ENCODE results near the gene CAPN13. TPM values are rescaled to one million over a fixed set of nuclear protein-coding genes. Genes with fewer than 3 reads are reported as not detected.

The CAPN13 gene
- not detected for total RNA-seq

GRCh38 chr2:30807249-30807648 is at the start of gene CAPN13:
TSS of gene CAPN13 (minus strand) at chr2:30807446. CDS start at chr2:30787325, 20,121 bp downstream.
- ChIA-PET CTCF (interaction anchor here (0.8 kb wide), 1 partner anchor 363 kb away, joined by 3 read pairs; no protein-coding TSS in a partner anchor), POLR2A (no interaction called here)
- H3K27me3 Mint-ChIP-seq, result peaks cover 11% of the 10 kb centered on the region
- DNase-seq, result no peak
- no peak within 1 kb of the TSS for H3K4me3 Mint-ChIP-seq
- H3K27ac Mint-ChIP-seq, result no peak within 1 kb of the TSS
- intact Hi-C loops (cut with micrococcal nuclease), result no loop called here
- no peaks in the 10 kb centered on the region for H3K4me1 Mint-ChIP-seq (ENCODE audit: low read depth)
- no peaks in the 10 kb centered on the region for H3K9me3 Mint-ChIP-seq
- H3K36me3 Mint-ChIP-seq, result no peaks in the 10 kb centered on the region

- no peak for DNase-seq
- POLR2A ChIA-PET, result no interaction called here
- intact Hi-C loops (cut with micrococcal nuclease), result no loop called here
Observed at GRCh38 chr2:30847841-30848240, 40.6 kb upstream of the CAPN13 start.

GRCh38 chr2:30847329-30847728 is 40.1 kb upstream of the CAPN13 start:
- Mint-ChIP-seq H3K27me3 (peaks cover 21% of the 10 kb centered on the region), H3K4me1 (ENCODE audit: low read depth) (no peaks in the 10 kb centered on the region), H3K27ac (no peak overlapping the region), H3K36me3 (no peaks in the 10 kb centered on the region), H3K4me3 (no peak overlapping the region), H3K9me3 (peaks cover 3% of the 10 kb centered on the region)
- CTCF ChIA-PET, result no interaction called here
- POLR2A ChIA-PET, result no interaction called here
- intact Hi-C loops (cut with micrococcal nuclease), result no loop called here
- no peak for DNase-seq

More at GRCh38 chr2:30847841-30848240, 40.6 kb upstream of the CAPN13 start:
- H3K9me3 Mint-ChIP-seq, result peaks cover 3% of the 10 kb centered on the region
- no peaks in the 10 kb centered on the region for H3K36me3 Mint-ChIP-seq
- CTCF ChIA-PET, result interaction anchor here (0.5 kb wide), 1 partner anchor 683 kb away, joined by 3 read pairs; no protein-coding TSS in a partner anchor
- H3K4me3 Mint-ChIP-seq, result no peak overlapping the region
- H3K4me1 Mint-ChIP-seq (ENCODE audit: low read depth), result no peaks in the 10 kb centered on the region
- no peak overlapping the region for H3K27ac Mint-ChIP-seq
- H3K27me3 Mint-ChIP-seq, result peaks cover 21% of the 10 kb centered on the region

- Mint-ChIP-seq H3K27me3 (peaks cover 1% of the 10 kb centered on the region), H3K4me3 (no peak overlapping the region), H3K4me1 (ENCODE audit: low read depth) (no peaks in the 10 kb centered on the region), H3K36me3 (no peaks in the 10 kb centered on the region), H3K9me3 (peaks cover 11% of the 10 kb centered on the region), H3K27ac (no peak overlapping the region)
- ChIA-PET CTCF (interaction anchor here (1.0 to 2.4 kb wide), 3 partner anchors 23 to 117 kb away, joined by 3 to 6 read pairs (median 3); no protein-coding TSS in a partner anchor), POLR2A (no interaction called here)
- intact Hi-C loops (cut with micrococcal nuclease), result no loop called here
- DNase-seq, result no peak
Observed at GRCh38 chr2:30828586-30828985, 21.3 kb upstream of the CAPN13 start.

- DNase-seq, result no peak
- H3K4me1 Mint-ChIP-seq (ENCODE audit: low read depth), result no peaks in the 10 kb centered on the region
- no peak overlapping the region for H3K27ac Mint-ChIP-seq
- H3K36me3 Mint-ChIP-seq, result no peaks in the 10 kb centered on the region
- CTCF ChIA-PET, result interaction anchor here (1.1 to 2.4 kb wide), 3 partner anchors 35 to 343 kb away, joined by 3 to 6 read pairs (median 3); no protein-coding TSS in a partner anchor
- POLR2A ChIA-PET, result no interaction called here
- no peak overlapping the region for H3K4me3 Mint-ChIP-seq
- H3K9me3 Mint-ChIP-seq, result peaks cover 11% of the 10 kb centered on the region
- peaks cover 1% of the 10 kb centered on the region for H3K27me3 Mint-ChIP-seq
- intact Hi-C loops (cut with micrococcal nuclease), result no loop called here
Observed at GRCh38 chr2:30826916-30827315, 19.7 kb upstream of the CAPN13 start.

- Mint-ChIP-seq H3K4me1 (ENCODE audit: low read depth) (no peaks in the 10 kb centered on the region), H3K4me3 (no peak overlapping the region), H3K27ac (no peak overlapping the region), H3K36me3 (no peaks in the 10 kb centered on the region), H3K9me3 (peaks cover 11% of the 10 kb centered on the region), H3K27me3 (peaks cover 1% of the 10 kb centered on the region)
- CTCF ChIA-PET, result interaction anchor here (2.4 kb wide), 1 partner anchor 115 kb away, joined by 6 read pairs; no protein-coding TSS in a partner anchor
- intact Hi-C loops (cut with micrococcal nuclease), result no loop called here
- POLR2A ChIA-PET, result no interaction called here
- no peak for DNase-seq
Observed at GRCh38 chr2:30826481-30826880, 19.2 kb upstream of the CAPN13 start.

GRCh38 chr2:30823452-30823851 is 16.2 kb upstream of the CAPN13 start:
- H3K36me3 Mint-ChIP-seq, result no peaks in the 10 kb centered on the region
- H3K27ac Mint-ChIP-seq, result no peak overlapping the region
- H3K4me3 Mint-ChIP-seq, result no peak overlapping the region
- POLR2A ChIA-PET, result no interaction called here
- no peaks in the 10 kb centered on the region for H3K4me1 Mint-ChIP-seq (ENCODE audit: low read depth)
- no peaks in the 10 kb centered on the region for H3K9me3 Mint-ChIP-seq
- CTCF ChIA-PET, result no interaction called here
- DNase-seq, result no peak
- H3K27me3 Mint-ChIP-seq, result peaks cover 1% of the 10 kb centered on the region
- intact Hi-C loops (cut with micrococcal nuclease), result no loop called here

- CTCF ChIA-PET, result no interaction called here
- Mint-ChIP-seq H3K9me3 (no peaks in the 10 kb centered on the region), H3K27ac (no peak overlapping the region), H3K4me1 (ENCODE audit: low read depth) (no peaks in the 10 kb centered on the region), H3K27me3 (peaks cover 1% of the 10 kb centered on the region), H3K36me3 (no peaks in the 10 kb centered on the region), H3K4me3 (no peak overlapping the region)
- intact Hi-C loops (cut with micrococcal nuclease), result no loop called here
- DNase-seq, result no peak
- POLR2A ChIA-PET, result no interaction called here
Observed at GRCh38 chr2:30821960-30822359, 14.7 kb upstream of the CAPN13 start.

- Mint-ChIP-seq H3K36me3 (no peaks in the 10 kb centered on the region), H3K9me3 (no peaks in the 10 kb centered on the region), H3K27ac (no peak overlapping the region), H3K4me1 (ENCODE audit: low read depth) (no peaks in the 10 kb centered on the region), H3K4me3 (no peak overlapping the region), H3K27me3 (peaks cover 3% of the 10 kb centered on the region)
- DNase-seq, result no peak
- intact Hi-C loops (cut with micrococcal nuclease), result no loop called here
- ChIA-PET CTCF (no interaction called here), POLR2A (no interaction called here)
Observed at GRCh38 chr2:30820381-30821055, 13.3 kb upstream of the CAPN13 start.

GRCh38 chr2:30809938-30810337 is 2.7 kb upstream of the CAPN13 start:
- H3K27me3 Mint-ChIP-seq, result peaks cover 11% of the 10 kb centered on the region
- no peak overlapping the region for H3K27ac Mint-ChIP-seq
- no peaks in the 10 kb centered on the region for H3K36me3 Mint-ChIP-seq
- ChIA-PET POLR2A (no interaction called here), CTCF (no interaction called here)
- DNase-seq, result no peak
- H3K4me1 Mint-ChIP-seq (ENCODE audit: low read depth), result no peaks in the 10 kb centered on the region
- no peak overlapping the region for H3K4me3 Mint-ChIP-seq
- no peaks in the 10 kb centered on the region for H3K9me3 Mint-ChIP-seq
- intact Hi-C loops (cut with micrococcal nuclease), result no loop called here

GRCh38 chr2:30808695-30809094 is 1.4 kb upstream of the CAPN13 start:
- POLR2A ChIA-PET, result no interaction called here
- Mint-ChIP-seq H3K4me3 (no peak overlapping the region), H3K27me3 (peaks cover 11% of the 10 kb centered on the region), H3K9me3 (no peaks in the 10 kb centered on the region), H3K4me1 (ENCODE audit: low read depth) (no peaks in the 10 kb centered on the region), H3K36me3 (no peaks in the 10 kb centered on the region), H3K27ac (no peak overlapping the region)
- intact Hi-C loops (cut with micrococcal nuclease), result no loop called here
- no peak for DNase-seq
- CTCF ChIA-PET, result no interaction called here

GRCh38 chr2:30803281-30803680 is 4.0 kb downstream of the CAPN13 start:
- DNase-seq, result no peak
- CTCF ChIA-PET, result no interaction called here
- Mint-ChIP-seq H3K9me3 (no peaks in the 10 kb centered on the region), H3K27me3 (peaks cover 3% of the 10 kb centered on the region), H3K36me3 (no peaks in the 10 kb centered on the region), H3K4me3 (no peak overlapping the region), H3K4me1 (ENCODE audit: low read depth) (peaks cover 6% of the 10 kb centered on the region), H3K27ac (no peak overlapping the region)
- POLR2A ChIA-PET, result no interaction called here
- intact Hi-C loops (cut with micrococcal nuclease), result no loop called here

- Mint-ChIP-seq H3K36me3 (no peaks in the 10 kb centered on the region), H3K9me3 (no peaks in the 10 kb centered on the region), H3K4me3 (no peak overlapping the region), H3K27me3 (peaks cover 3% of the 10 kb centered on the region), H3K27ac (no peak overlapping the region), H3K4me1 (ENCODE audit: low read depth) (peaks cover 7% of the 10 kb centered on the region)
- intact Hi-C loops (cut with micrococcal nuclease), result no loop called here
- ChIA-PET POLR2A (no interaction called here), CTCF (no interaction called here)
- no peak for DNase-seq
Observed at GRCh38 chr2:30802611-30803010, 4.6 kb downstream of the CAPN13 start.

Measured in activated CD4-positive, alpha-beta memory T cell treated with anti-CD3 and anti-CD28 coated beads for 36 hours (primary cell).